K562 (cell line): ENCODE results near the gene ZNF74. TPM values are rescaled to one million over a fixed set of nuclear protein-coding genes. Genes with fewer than 3 reads are reported as not detected.

ENCODE experiments used
- ARHGAP35 ChIP-seq: fragments of 450-650 bp; IDR thresholded peaks from 2 replicates; pipeline ENCODE4 v1.6.1; 2018; ENCODE audit not compliant: partially characterized antibody
- ARID2 ChIP-seq: fragments of 450-650 bp; IDR thresholded peaks from 2 replicates; pipeline ENCODE4 v1.6.1; 2017; ENCODE audit warnings: antibody characterized with exemption, mild to moderate bottlenecking
- GATAD2B ChIP-seq: fragments of 450-650 bp; IDR thresholded peaks from 2 replicates; pipeline ENCODE4 v1.6.1; 2017; ENCODE audit warnings: mild to moderate bottlenecking, borderline replicate concordance
- HMG20B ChIP-seq: fragments of 250-450 bp; sonication (Bioruptor Pico); IDR thresholded peaks from 2 replicates; pipeline ENCODE4 v1.5.0; 2021; ENCODE audit warnings: mild to moderate bottlenecking
- HNRNPLL ChIP-seq: fragments of 200-400 bp; formaldehyde crosslinking; IDR thresholded peaks from 2 replicates; pipeline ENCODE4 v1.6.1; 2017; ENCODE audit warnings: low read length, low read depth, mild to moderate bottlenecking; ENCODE audit not compliant: poor library complexity, severe bottlenecking
- NELFE ChIP-seq: IDR thresholded peaks from 2 replicates; pipeline ENCODE4 v1.6.1; 2011; ENCODE audit warnings: mild to moderate bottlenecking; ENCODE audit not compliant: insufficient read depth, insufficient read length
- NFE2 ChIP-seq: IDR thresholded peaks from 2 replicates; pipeline ENCODE4 v1.6.1; 2014; ENCODE audit warnings: antibody characterized with exemption, low read depth
- SRSF7 ChIP-seq: fragments of 200-400 bp; formaldehyde crosslinking; optimal IDR thresholded peaks from 2 replicates; pipeline ENCODE3; 2017; ENCODE audit warnings: mild to moderate bottlenecking, low read depth, low read length
- ZBTB8A ChIP-seq: fragments of 450-650 bp; IDR thresholded peaks from 2 replicates; pipeline ENCODE4 v1.6.1; 2018; ENCODE audit warnings: mild to moderate bottlenecking, moderate library complexity; ENCODE audit not compliant: partially characterized antibody
- ZFP36 ChIP-seq: fragments of 150-350 bp; IDR thresholded peaks from 2 replicates; pipeline ENCODE4 v1.6.1; 2018; ENCODE audit warnings: low read length, low read depth; ENCODE audit not compliant: partially characterized antibody
- polyA plus RNA-seq, 8 experiments: library from polyadenylated mRNA; depleted of rRNA in 4 of 8; stranded (reverse) in 5 of 8; unstranded in 3 of 8; fragments of >200 nt; fragmentation: Nextera tagmentation in 2 of 8; fragmentation: Illumina TruSeq in 1 of 8; extraction: Ambion mirVana in 2 of 8; extraction: Trizol in 1 of 8; gene quantifications; 2 replicates each; pipeline versions ENCODE4 v1.2.1 to v1.2.3, GENCODE V29; 2011 to 2014; ENCODE audit warnings: inconsistent platforms in 1 of 8, missing spikeins in 1 of 8
- total RNA-seq, 7 experiments: library from RNA; depleted of rRNA in 6 of 7; stranded (reverse); fragments of >200 nt in 6 of 7; fragmentation: Illumina TruSeq in 2 of 7; extraction: Trizol in 2 of 7; gene quantifications; 2 replicates each; pipeline versions ENCODE4 v1.2.1 to v1.2.3, GENCODE V29; 2011 to 2021; ENCODE audit warnings: low replicate concordance in 1 of 7
- TF ChIP-seq, protein P1 (sequence below): fragments of 250-450 bp; sonication (Bioruptor Pico); IDR thresholded peaks from 2 replicates; pipeline ENCODE4 v1.5.0; 2021
- TF ChIP-seq, protein P2 (sequence below): sonication (generic); formaldehyde crosslinking; IDR thresholded peaks from 2 replicates; pipeline ENCODE4 v1.8.0; 2022; ENCODE audit warnings: mild to moderate bottlenecking, missing genetic modification reagents
- TF ChIP-seq, protein P3 (sequence below): sonication (generic); formaldehyde crosslinking; IDR thresholded peaks from 2 replicates; pipeline ENCODE4 v1.8.0; 2022; ENCODE audit warnings: mild to moderate bottlenecking, missing genetic modification reagents
- TF ChIP-seq, protein P4 (sequence below): fragments of 450-650 bp; formaldehyde crosslinking; IDR thresholded peaks from 2 replicates; pipeline ENCODE4 v1.4.0; 2020; ENCODE audit warnings: mild to moderate bottlenecking, mixed read lengths

Gene ZNF74
- total and polyA plus RNA-seq, 9 of the 15 experiments (the other 6 are each of a cell fraction or from before 2014, with no cell fraction given), result 2.4 to 53.5 (median 31.5) TPM

DNA sequence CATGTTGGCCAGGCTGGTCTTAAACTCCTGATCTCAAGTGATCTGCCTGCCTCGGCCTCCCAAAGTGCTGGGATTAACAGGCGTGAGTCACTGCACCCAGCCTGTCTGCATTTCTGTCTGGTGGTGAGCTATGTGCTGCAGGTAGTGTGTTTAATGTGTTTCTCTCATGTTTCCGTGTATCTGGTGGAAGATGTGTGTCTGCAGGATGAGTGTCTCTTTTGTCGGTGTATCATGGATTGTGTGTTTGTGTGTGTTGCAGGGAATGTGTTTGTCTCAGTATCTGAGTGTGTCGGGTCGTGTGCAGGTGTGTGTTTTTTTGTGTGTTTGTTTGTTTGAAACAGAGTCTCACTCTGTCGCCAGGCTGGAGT is 27.5 kb downstream of the ZNF74 start (continued):
- TF ChIP-seq ZFP36, result no peak
- TF ChIP-seq, protein P1, sequence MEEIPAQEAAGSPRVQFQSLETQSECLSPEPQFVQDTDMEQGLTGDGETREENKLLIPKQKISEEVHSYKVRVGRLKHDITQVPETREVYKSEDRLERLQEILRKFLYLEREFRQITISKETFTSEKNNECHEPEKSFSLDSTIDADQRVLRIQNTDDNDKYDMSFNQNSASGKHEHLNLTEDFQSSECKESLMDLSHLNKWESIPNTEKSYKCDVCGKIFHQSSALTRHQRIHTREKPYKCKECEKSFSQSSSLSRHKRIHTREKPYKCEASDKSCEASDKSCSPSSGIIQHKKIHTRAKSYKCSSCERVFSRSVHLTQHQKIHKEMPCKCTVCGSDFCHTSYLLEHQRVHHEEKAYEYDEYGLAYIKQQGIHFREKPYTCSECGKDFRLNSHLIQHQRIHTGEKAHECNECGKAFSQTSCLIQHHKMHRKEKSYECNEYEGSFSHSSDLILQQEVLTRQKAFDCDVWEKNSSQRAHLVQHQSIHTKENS (CRISPR knock-in tag), result no peak
- TF ChIP-seq NFE2, result no peak
- no peak for TF ChIP-seq ZBTB8A
- TF ChIP-seq HNRNPLL, result no peak
- TF ChIP-seq ARID2, result peak; percentile 67; the same call in 1 of the 2 replicates
- TF ChIP-seq, protein P2, sequence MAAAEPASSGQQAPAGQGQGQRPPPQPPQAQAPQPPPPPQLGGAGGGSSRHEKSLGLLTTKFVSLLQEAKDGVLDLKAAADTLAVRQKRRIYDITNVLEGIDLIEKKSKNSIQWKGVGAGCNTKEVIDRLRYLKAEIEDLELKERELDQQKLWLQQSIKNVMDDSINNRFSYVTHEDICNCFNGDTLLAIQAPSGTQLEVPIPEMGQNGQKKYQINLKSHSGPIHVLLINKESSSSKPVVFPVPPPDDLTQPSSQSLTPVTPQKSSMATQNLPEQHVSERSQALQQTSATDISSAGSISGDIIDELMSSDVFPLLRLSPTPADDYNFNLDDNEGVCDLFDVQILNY (CRISPR knock-in tag), result peak; percentile 89; the same call in 1 of the 2 replicates
- no peak for TF ChIP-seq NELFE
- TF ChIP-seq GATAD2B, result no peak
- TF ChIP-seq ARHGAP35, result peak; percentile 85
- no peak for TF ChIP-seq SRSF7
- TF ChIP-seq, protein P3, sequence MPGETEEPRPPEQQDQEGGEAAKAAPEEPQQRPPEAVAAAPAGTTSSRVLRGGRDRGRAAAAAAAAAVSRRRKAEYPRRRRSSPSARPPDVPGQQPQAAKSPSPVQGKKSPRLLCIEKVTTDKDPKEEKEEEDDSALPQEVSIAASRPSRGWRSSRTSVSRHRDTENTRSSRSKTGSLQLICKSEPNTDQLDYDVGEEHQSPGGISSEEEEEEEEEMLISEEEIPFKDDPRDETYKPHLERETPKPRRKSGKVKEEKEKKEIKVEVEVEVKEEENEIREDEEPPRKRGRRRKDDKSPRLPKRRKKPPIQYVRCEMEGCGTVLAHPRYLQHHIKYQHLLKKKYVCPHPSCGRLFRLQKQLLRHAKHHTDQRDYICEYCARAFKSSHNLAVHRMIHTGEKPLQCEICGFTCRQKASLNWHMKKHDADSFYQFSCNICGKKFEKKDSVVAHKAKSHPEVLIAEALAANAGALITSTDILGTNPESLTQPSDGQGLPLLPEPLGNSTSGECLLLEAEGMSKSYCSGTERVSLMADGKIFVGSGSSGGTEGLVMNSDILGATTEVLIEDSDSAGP (CRISPR knock-in tag), result peak; percentile 61; the same call in 1 of the 2 replicates
- TF ChIP-seq, protein P4, sequence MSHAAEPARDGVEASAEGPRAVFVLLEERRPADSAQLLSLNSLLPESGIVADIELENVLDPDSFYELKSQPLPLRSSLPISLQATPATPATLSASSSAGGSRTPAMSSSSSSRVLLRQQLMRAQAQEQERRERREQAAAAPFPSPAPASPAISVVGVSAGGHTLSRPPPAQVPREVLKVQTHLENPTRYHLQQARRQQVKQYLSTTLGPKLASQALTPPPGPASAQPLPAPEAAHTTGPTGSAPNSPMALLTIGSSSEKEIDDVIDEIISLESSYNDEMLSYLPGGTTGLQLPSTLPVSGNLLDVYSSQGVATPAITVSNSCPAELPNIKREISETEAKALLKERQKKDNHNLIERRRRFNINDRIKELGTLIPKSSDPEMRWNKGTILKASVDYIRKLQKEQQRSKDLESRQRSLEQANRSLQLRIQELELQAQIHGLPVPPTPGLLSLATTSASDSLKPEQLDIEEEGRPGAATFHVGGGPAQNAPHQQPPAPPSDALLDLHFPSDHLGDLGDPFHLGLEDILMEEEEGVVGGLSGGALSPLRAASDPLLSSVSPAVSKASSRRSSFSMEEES (CRISPR knock-in tag), result no peak
- TF ChIP-seq HMG20B, result no peak
